Esophagus (tissue), 2 donors: ENCODE measurements around the gene LAPTM5. TPM values are rescaled to one million over a fixed set of nuclear protein-coding genes. Genes with fewer than 3 reads are reported as not detected.
A peak's percentile ranks its signal among the peaks of the same experiment; 100 is the strongest.

Source experiments
- H3K27ac ChIP-seq, 2 donors: one replicate each; pipeline ENCODE4 v1.5.1; 2013; ENCODE audit warnings: low read depth in 2 of 2, mild to moderate bottlenecking in 2 of 2, inconsistent platforms in 1 of 2, low read length in 1 of 2, moderate library complexity in 1 of 2
- H3K27me3 ChIP-seq, 2 donors: one replicate each; pipeline ENCODE4 v1.6.1; 2013; ENCODE audit warnings: low read length in 2 of 2, control low read depth in 1 of 2, mild to moderate bottlenecking in 1 of 2; ENCODE audit not compliant: insufficient read depth in 2 of 2, control insufficient read depth in 1 of 2
- H3K36me3 ChIP-seq, 2 donors: one replicate each; pipeline ENCODE4 v1.6.1; 2013; ENCODE audit warnings: low read length in 1 of 2; ENCODE audit not compliant: control insufficient read depth in 2 of 2, insufficient read depth in 2 of 2
- H3K4me1 ChIP-seq, 2 donors: one replicate each; pipeline ENCODE4 v1.6.1; 2013; ENCODE audit warnings: low read length in 1 of 2; ENCODE audit not compliant: control insufficient read depth in 2 of 2, insufficient read depth in 2 of 2
- H3K4me3 ChIP-seq, 2 donors: one replicate each; pipeline ENCODE4 v1.5.1; 2013; ENCODE audit warnings: low read length in 2 of 2, mild to moderate bottlenecking in 2 of 2, low read depth in 1 of 2, moderate library complexity in 1 of 2
- H3K9me3 ChIP-seq, 2 donors: one replicate each; pipeline ENCODE4 v1.6.1; 2013; ENCODE audit warnings: mild to moderate bottlenecking in 2 of 2, low read depth in 1 of 2, low read length in 1 of 2, moderate library complexity in 1 of 2; ENCODE audit not compliant: control insufficient read depth in 2 of 2, insufficient read depth in 1 of 2
- WGBS, 2 donors: extraction: QIAGEN DNeasy Blood & Tissue Kit; methylation state at CpG; one replicate each; pipeline ENCODE4 v1.1.7; 2013; 5-methylcytosine and 5-hydroxymethylcytosine counted together
- polyA plus RNA-seq, 2 donors: library from polyadenylated mRNA; stranded (reverse); fragments of 200-250 nt; gene quantifications; one replicate each; pipeline ENCODE4 v1.2.3, GENCODE V29; 2013
- donor health status: healthy with polysubstance abuse.
- donor health status: Bipolar disorder and iron deficiency.

The LAPTM5 gene
- polyA plus RNA-seq, 2 donors: 10.0 to 15.5 TPM

- Histone ChIP-seq H3K4me1 (no peaks in the 10 kb centered on the region), H3K36me3 (peaks cover 0 to 6% of the 10 kb centered on the region in 2 donors), H3K4me3 (no peak overlapping the region), H3K27ac (no peak overlapping the region), H3K27me3 (no peaks in the 10 kb centered on the region), H3K9me3 (peaks cover 0 to 7% of the 10 kb centered on the region in 2 donors)
- WGBS, 2 donors: 89% methylated on average over 8 of the region's 8 CpGs
Measured at GRCh38 chr1:30739601-30740000, 18.0 kb downstream of the LAPTM5 start.

DNA sequence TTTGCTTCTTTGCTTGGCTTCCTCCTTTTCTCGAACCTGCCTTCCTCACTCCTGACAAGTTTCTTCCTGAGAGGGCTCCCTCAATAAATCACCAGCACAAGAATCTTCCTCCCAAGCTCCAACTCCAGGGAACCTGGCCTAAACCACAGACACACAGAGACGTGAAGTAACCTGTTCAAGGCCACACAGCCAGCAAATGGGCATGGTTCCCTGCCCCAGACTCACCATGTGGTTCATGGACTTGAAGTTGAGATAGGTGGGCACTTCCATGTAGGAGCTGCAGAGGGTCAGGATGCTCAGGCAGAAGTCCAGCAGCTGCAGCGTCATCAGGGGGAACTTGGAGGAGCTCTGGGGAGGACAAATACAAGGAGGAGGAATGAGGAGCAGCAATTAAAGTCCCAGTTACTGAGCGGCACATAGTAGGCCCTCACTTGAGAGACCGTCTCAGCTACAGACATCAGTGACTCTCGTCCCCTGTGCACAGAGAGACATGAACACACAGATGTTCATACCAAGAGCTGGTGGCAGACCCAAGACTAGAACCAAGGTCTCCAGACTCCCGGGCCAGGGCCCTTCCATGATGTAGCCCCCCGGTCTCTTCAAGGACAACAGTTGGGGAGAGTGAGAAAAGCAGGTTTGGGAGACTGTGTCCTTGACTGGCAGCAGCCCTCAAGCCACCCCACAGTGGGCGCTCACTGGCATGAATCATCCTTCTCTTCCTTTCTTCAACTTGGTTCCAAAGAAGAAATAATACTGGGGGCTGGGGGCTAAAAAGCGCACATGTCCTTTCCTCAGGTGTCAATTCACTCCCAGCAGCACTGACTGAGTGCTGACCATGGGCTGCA, 18.6 kb downstream of the LAPTM5 start:
- H3K27ac ChIP-seq: no peak overlapping the region
- 90 to 93% methylated on average over 10 of the region's 10 CpGs for WGBS, 2 donors
- peaks cover 0 to 6% of the 10 kb centered on the region in 2 donors for H3K36me3 ChIP-seq
- H3K9me3 ChIP-seq: peaks cover 0 to 7% of the 10 kb centered on the region in 2 donors
- no peaks in the 10 kb centered on the region for H3K4me1 ChIP-seq
- no peaks in the 10 kb centered on the region for H3K27me3 ChIP-seq
- H3K4me3 ChIP-seq: no peak overlapping the region

GRCh38 chr1:30738040-30738714, 19.4 kb downstream of the LAPTM5 start:
- Histone ChIP-seq H3K27me3 (no peaks in the 10 kb centered on the region), H3K9me3 (peaks cover 0 to 7% of the 10 kb centered on the region in 2 donors), H3K4me3 (no peak overlapping the region), H3K36me3 (peaks cover 0 to 6% of the 10 kb centered on the region in 2 donors), H3K27ac (peak overlapping the region in 1 of 2 donors; percentile 6), H3K4me1 (no peaks in the 10 kb centered on the region)
- 81 to 85% methylated on average over 5 of the region's 5 CpGs for WGBS, 2 donors

GRCh38 chr1:30737357-30738039, 20.1 kb downstream of the LAPTM5 start:
- H3K27me3 ChIP-seq: no peaks in the 10 kb centered on the region
- no peak overlapping the region for H3K4me3 ChIP-seq
- H3K27ac ChIP-seq: no peak overlapping the region
- H3K9me3 ChIP-seq: peaks cover 0 to 7% of the 10 kb centered on the region in 2 donors
- peaks cover 0 to 6% of the 10 kb centered on the region in 2 donors for H3K36me3 ChIP-seq
- 93% methylated on average over 14 of the region's 14 CpGs for whole genome bisulfite sequencing, 2 donors
- H3K4me1 ChIP-seq: no peaks in the 10 kb centered on the region

- no peak overlapping the region for H3K4me3 ChIP-seq
- H3K27me3 ChIP-seq: no peaks in the 10 kb centered on the region
- WGBS, 2 donors: 90 to 96% methylated on average over 6 of the region's 6 CpGs
- H3K27ac ChIP-seq: no peak overlapping the region
- peaks cover 0 to 7% of the 10 kb centered on the region in 2 donors for H3K9me3 ChIP-seq
- H3K36me3 ChIP-seq: peaks cover 0 to 6% of the 10 kb centered on the region in 2 donors
- H3K4me1 ChIP-seq: no peaks in the 10 kb centered on the region
Measured at GRCh38 chr1:30735668-30736498, 21.7 kb downstream of the LAPTM5 start.

DNA sequence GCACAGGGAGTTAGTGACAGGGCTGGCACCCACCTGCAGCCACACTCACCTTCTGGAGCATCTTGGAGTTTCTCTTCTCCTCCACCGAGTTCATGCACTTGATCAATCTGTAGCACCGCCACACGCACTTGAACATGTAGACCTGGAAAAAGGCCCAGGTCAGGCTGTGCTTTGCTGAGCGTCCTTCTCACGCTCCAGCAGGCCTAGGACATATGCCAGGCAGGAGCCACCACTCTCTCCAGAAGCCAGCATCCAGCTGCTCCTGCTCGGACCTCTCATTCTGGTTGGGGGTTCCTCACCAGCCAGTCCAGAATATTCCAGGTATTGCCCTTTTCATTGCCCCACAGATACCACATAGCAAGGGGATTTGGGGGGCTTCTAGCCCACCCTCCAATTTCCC, 22.4 kb downstream of the LAPTM5 start:
- no peaks in the 10 kb centered on the region for H3K4me1 ChIP-seq
- H3K4me3 ChIP-seq: no peak overlapping the region
- peaks cover 0 to 7% of the 10 kb centered on the region in 2 donors for H3K9me3 ChIP-seq
- H3K27me3 ChIP-seq: no peaks in the 10 kb centered on the region
- WGBS, 2 donors: 56 to 59% methylated on average over 6 of the region's 6 CpGs
- H3K27ac ChIP-seq: no peak overlapping the region
- H3K36me3 ChIP-seq: peaks cover 0 to 6% of the 10 kb centered on the region in 2 donors

- Histone ChIP-seq H3K4me1 (no peaks in the 10 kb centered on the region), H3K9me3 (peaks cover 0 to 7% of the 10 kb centered on the region in 2 donors), H3K27ac (no peak overlapping the region), H3K36me3 (peaks cover 0 to 6% of the 10 kb centered on the region in 2 donors), H3K4me3 (no peak overlapping the region), H3K27me3 (no peaks in the 10 kb centered on the region)
- 92 to 97% methylated on average over 4 of the region's 4 CpGs for WGBS, 2 donors
Measured at GRCh38 chr1:30734580-30734979, 23.0 kb downstream of the LAPTM5 start.

- H3K4me1 ChIP-seq: no peaks in the 10 kb centered on the region
- no peak overlapping the region for H3K4me3 ChIP-seq
- peaks cover 0 to 7% of the 10 kb centered on the region in 2 donors for H3K9me3 ChIP-seq
- no peaks in the 10 kb centered on the region for H3K27me3 ChIP-seq
- no peak overlapping the region for H3K27ac ChIP-seq
- peaks cover 0 to 6% of the 10 kb centered on the region in 2 donors for H3K36me3 ChIP-seq
- 91 to 92% methylated on average over 4 of the region's 4 CpGs for WGBS, 2 donors
Measured at GRCh38 chr1:30734106-30734505, 23.5 kb downstream of the LAPTM5 start.

DNA sequence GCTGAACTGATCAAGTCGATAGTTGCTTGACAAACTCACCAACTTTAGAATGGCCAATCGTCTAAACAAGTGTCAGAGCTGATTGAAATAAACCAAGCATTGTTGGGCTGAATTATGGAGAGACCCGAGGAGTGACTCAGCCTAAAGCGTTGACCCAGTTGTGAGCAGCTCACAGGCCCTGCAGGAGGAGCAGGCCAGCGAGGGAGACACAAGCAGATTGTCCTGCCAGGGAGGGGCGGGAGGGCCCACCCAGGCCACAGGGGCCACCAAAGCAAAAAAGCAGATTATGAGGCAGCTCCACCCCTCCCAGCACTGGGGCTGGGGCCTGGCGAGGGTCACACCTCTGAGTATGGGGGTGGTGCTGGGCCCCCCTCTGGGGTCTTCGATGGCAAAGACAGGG, 24.1 kb downstream of the LAPTM5 start:
- peaks cover 0 to 7% of the 10 kb centered on the region in 2 donors for H3K9me3 ChIP-seq
- no peaks in the 10 kb centered on the region for H3K4me1 ChIP-seq
- no peak overlapping the region for H3K4me3 ChIP-seq
- H3K27ac ChIP-seq: no peak overlapping the region
- 77 to 80% methylated on average over 8 of the region's 8 CpGs for WGBS, 2 donors
- H3K36me3 ChIP-seq: peaks cover 0 to 6% of the 10 kb centered on the region in 2 donors
- no peaks in the 10 kb centered on the region for H3K27me3 ChIP-seq
